Panc1 (cell line): ENCODE measurements around the gene NDUFA11. TPM values are rescaled to one million over a fixed set of nuclear protein-coding genes. Genes with fewer than 3 reads are reported as not detected.

Source experiments
- ATAC-seq: fragments of 200-7000 bp; cut with Tn5 transposase; 2 replicates; pipeline ENCODE4 v1.9.1; 2020; ENCODE audit warnings: mild to moderate bottlenecking, moderate library complexity
- BruUV-seq: library from RNA; stranded (reverse); fragments of 400-500 nt; replicated peaks from 2 replicates; lab custom pipeline; 2021; lab: Mats Ljungman, UMichigan
- CTCF ChIA-PET: fragments of 300-600 bp; sonication (Branson Sonifier 250); formaldehyde crosslinking; loops from one replicate; lab custom pipeline; 2022; ENCODE audit warnings: antibody characterized with exemption; lab: Charles Lee
- POLR2A ChIA-PET: fragments of 300-600 bp; sonication (Branson Sonifier 250); formaldehyde crosslinking; loops from one replicate; lab custom pipeline; 2022; ENCODE audit warnings: antibody characterized with exemption; lab: Charles Lee
- DNase-seq: peaks from one replicate; pipeline ENCODE4 v3.0.0-alpha.2; 2010; ENCODE audit warnings: low read depth, low spot score
- H3K27ac ChIP-seq: 2 replicates; pipeline ENCODE4 v1.5.1; 2011; ENCODE audit warnings: mild to moderate bottlenecking, low read length, inconsistent platforms
- H3K27me3 ChIP-seq: fragments of 200-500 bp; sonication (Bioruptor generic); 2 replicates; pipeline ENCODE4 v1.6.0; 2014; ENCODE audit warnings: low read length, inconsistent platforms; ENCODE audit not compliant: control insufficient read depth, insufficient read depth
- H3K36me3 ChIP-seq: fragments of 200-500 bp; sonication (Bioruptor generic); 2 replicates; pipeline ENCODE4 v1.5.1; 2014; ENCODE audit warnings: inconsistent platforms, mild to moderate bottlenecking, low read length, moderate library complexity; ENCODE audit not compliant: control insufficient read depth, insufficient read depth
- H3K4me1 ChIP-seq: 2 replicates; pipeline ENCODE4 v1.5.1; 2011; ENCODE audit warnings: inconsistent platforms, mild to moderate bottlenecking, low read length, moderate library complexity; ENCODE audit not compliant: control insufficient read depth, insufficient read depth
- H3K4me3 ChIP-seq, 2 experiments: 2 replicates each; pipeline ENCODE4 v1.5.1; 2011 to 2012; ENCODE audit warnings: low read depth in 2 of 2, low read length in 2 of 2, mild to moderate bottlenecking in 2 of 2, inconsistent platforms in 1 of 2, moderate library complexity in 1 of 2
- H3K9me3 ChIP-seq: fragments of 200-500 bp; sonication (Bioruptor generic); 2 replicates; pipeline ENCODE4 v1.5.1; 2014; ENCODE audit warnings: low read depth, mild to moderate bottlenecking, inconsistent platforms, low read length, moderate library complexity; ENCODE audit not compliant: control insufficient read depth, insufficient read depth
- POLR2AphosphoS5 ChIP-seq: IDR thresholded peaks from 2 replicates; pipeline ENCODE4 v1.6.1; 2012; ENCODE audit warnings: mild to moderate bottlenecking, low read depth, low read length, moderate library complexity
- SIN3A ChIP-seq: IDR thresholded peaks from 2 replicates; pipeline ENCODE4 v1.6.1; 2012; ENCODE audit warnings: low read depth, mild to moderate bottlenecking, low read length, moderate library complexity, borderline replicate concordance; ENCODE audit not compliant: insufficient read depth
- TCF7L2 ChIP-seq: IDR thresholded peaks from 2 replicates; pipeline ENCODE4 v1.6.1; 2011; ENCODE audit warnings: mild to moderate bottlenecking, low read depth, low read length, inconsistent platforms
- in situ Hi-C: cut with HindIII; loops from 2 replicates; pipeline ENCODE4 v1.10.0; 2016; ENCODE audit warnings: low sequenced_read_pairs, low pct_unique_long_range_greater_than_20kb
- intact Hi-C: fragments of 100-400 bp; cut with micrococcal nuclease; formaldehyde crosslinking; loops from one replicate; pipeline ENCODE4 v1.10.0; 2022; ENCODE audit not compliant: unreplicated experiment
- total RNA-seq: library from RNA; stranded (reverse); gene quantifications from one replicate; pipeline ENCODE4 v1.2.1, GENCODE V29; 2021; ENCODE audit not compliant: unreplicated experiment
- TF ChIP-seq, protein P1 (sequence below), 2 experiments: IDR thresholded peaks; 2 replicates each; pipeline ENCODE4 v1.6.1; 2011 to 2012; ENCODE audit warnings: low read depth in 2 of 2, control low read depth in 1 of 2, low read length in 1 of 2, mild to moderate bottlenecking in 1 of 2, moderate library complexity in 1 of 2; ENCODE audit not compliant: insufficient read depth in 1 of 2
- TF ChIP-seq, protein P2 (sequence below): fragments of 450-650 bp; IDR thresholded peaks from 2 replicates; pipeline ENCODE4 v1.5.1; 2017; ENCODE audit warnings: mild to moderate bottlenecking

Gene NDUFA11
- total RNA-seq, 1 experiment from 2014 or later, result 242 TPM

DNA sequence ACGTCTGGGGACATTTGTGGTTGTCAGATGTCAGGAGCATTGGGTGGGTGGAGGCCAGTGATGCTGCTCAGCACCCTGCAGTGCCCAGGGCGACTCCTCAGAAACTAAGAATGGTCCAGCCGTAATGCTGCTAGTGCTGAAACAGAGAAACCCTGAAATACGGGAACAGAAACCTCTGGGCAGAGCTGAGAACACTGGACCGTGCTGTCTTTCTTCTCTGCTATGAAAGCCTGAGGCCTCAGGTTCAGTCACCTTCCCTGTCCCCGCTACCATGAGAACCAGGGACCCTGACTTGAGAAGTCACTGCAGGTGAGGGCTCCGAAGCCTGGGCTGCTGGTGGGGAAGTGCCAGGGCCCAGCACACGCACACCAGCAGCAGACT, 23.8 kb upstream of the NDUFA11 start:
- Histone ChIP-seq H3K4me3 (no peak overlapping the region), H3K27ac (no peak overlapping the region), H3K4me1 (no peaks in the 10 kb centered on the region), H3K36me3 (no peaks in the 10 kb centered on the region), H3K9me3 (no peaks in the 10 kb centered on the region), H3K27me3 (no peaks in the 10 kb centered on the region)
- DNase-seq (no peak), ATAC-seq (no peak)
- ChIA-PET POLR2A (no interaction called here), CTCF (no interaction called here)
- intact Hi-C loops (no loop called here), in situ Hi-C loops (no loop called here)
- BruUV-seq, result no TSS peak
- TF ChIP-seq, protein P1, sequence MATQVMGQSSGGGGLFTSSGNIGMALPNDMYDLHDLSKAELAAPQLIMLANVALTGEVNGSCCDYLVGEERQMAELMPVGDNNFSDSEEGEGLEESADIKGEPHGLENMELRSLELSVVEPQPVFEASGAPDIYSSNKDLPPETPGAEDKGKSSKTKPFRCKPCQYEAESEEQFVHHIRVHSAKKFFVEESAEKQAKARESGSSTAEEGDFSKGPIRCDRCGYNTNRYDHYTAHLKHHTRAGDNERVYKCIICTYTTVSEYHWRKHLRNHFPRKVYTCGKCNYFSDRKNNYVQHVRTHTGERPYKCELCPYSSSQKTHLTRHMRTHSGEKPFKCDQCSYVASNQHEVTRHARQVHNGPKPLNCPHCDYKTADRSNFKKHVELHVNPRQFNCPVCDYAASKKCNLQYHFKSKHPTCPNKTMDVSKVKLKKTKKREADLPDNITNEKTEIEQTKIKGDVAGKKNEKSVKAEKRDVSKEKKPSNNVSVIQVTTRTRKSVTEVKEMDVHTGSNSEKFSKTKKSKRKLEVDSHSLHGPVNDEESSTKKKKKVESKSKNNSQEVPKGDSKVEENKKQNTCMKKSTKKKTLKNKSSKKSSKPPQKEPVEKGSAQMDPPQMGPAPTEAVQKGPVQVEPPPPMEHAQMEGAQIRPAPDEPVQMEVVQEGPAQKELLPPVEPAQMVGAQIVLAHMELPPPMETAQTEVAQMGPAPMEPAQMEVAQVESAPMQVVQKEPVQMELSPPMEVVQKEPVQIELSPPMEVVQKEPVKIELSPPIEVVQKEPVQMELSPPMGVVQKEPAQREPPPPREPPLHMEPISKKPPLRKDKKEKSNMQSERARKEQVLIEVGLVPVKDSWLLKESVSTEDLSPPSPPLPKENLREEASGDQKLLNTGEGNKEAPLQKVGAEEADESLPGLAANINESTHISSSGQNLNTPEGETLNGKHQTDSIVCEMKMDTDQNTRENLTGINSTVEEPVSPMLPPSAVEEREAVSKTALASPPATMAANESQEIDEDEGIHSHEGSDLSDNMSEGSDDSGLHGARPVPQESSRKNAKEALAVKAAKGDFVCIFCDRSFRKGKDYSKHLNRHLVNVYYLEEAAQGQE (IDR thresholded peaks at IDR 0.05; ENCODE audit: insufficient read depth in 1 of 2, low read depth in 2 of 2, low read length in 1 of 2), result no peak
- TF ChIP-seq, protein P2, sequence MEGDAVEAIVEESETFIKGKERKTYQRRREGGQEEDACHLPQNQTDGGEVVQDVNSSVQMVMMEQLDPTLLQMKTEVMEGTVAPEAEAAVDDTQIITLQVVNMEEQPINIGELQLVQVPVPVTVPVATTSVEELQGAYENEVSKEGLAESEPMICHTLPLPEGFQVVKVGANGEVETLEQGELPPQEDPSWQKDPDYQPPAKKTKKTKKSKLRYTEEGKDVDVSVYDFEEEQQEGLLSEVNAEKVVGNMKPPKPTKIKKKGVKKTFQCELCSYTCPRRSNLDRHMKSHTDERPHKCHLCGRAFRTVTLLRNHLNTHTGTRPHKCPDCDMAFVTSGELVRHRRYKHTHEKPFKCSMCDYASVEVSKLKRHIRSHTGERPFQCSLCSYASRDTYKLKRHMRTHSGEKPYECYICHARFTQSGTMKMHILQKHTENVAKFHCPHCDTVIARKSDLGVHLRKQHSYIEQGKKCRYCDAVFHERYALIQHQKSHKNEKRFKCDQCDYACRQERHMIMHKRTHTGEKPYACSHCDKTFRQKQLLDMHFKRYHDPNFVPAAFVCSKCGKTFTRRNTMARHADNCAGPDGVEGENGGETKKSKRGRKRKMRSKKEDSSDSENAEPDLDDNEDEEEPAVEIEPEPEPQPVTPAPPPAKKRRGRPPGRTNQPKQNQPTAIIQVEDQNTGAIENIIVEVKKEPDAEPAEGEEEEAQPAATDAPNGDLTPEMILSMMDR, result no peak
- TF ChIP-seq POLR2AphosphoS5, result no peak
- no peak for TF ChIP-seq TCF7L2
- no peak for TF ChIP-seq SIN3A

DNA sequence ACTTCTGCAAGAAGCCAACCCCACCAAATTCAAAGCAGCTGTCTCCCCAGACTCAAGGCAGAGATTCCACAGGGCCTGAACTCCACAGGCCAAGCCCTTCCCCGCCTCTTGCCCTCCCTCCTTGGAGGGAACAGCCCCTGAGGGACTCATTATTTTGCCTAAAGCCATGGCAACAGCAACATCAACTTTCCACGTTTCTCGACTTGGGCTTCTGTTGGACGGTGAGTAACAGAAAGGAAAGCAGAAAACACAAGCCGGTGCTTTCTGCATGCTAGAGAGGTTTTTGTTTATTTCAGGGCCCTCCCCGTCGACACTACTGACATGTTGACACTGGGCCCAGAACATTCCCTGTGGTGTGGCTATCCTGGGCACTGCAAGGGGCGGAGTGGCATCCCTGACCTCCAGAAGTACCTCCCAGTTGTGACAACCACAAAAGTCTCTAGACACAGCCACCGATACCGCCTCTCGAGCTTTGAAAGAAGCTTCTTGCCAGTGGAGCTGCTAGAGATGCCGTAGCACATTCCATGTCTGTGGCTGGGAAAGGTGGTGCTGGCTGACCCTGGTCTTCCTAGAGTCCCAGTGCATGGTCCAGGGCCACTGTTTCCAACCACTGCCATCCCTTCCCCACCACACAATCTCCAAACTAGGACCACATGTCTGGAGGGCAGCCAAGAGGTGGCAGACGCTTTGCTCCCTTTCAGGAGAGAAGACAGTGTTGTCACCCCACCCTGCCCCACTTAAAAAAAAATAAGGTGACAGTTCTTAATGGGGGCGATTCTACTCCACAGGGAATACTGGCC, 23.3 kb upstream of the NDUFA11 start:
- ChIA-PET CTCF (no interaction called here), POLR2A (no interaction called here)
- Histone ChIP-seq H3K9me3 (no peaks in the 10 kb centered on the region), H3K27ac (no peak overlapping the region), H3K4me3 (no peak overlapping the region), H3K36me3 (no peaks in the 10 kb centered on the region), H3K27me3 (no peaks in the 10 kb centered on the region), H3K4me1 (no peaks in the 10 kb centered on the region)
- TF ChIP-seq, protein P2, result no peak
- TF ChIP-seq TCF7L2 (no peak), POLR2AphosphoS5 (no peak), SIN3A (no peak)
- TF ChIP-seq, protein P1 (IDR thresholded peaks at IDR 0.05; ENCODE audit: insufficient read depth in 1 of 2, low read depth in 2 of 2, low read length in 1 of 2), result no peak
- in situ Hi-C loops (no loop called here), intact Hi-C loops (no loop called here)
- BruUV-seq, result no TSS peak
- ATAC-seq (no peak), DNase-seq (no peak)
